HG03571 (cell line): ENCODE measurements around the gene FMNL3.
"Not testable (repeated sequence)": the region's sequence is repeated elsewhere in the genome, so short reads cannot be mapped to it uniquely, and the experiment has no call there.

ENCODE experiments used
- ATAC-seq: cut with Tn5 transposase; IDR thresholded peaks from one replicate; pipeline ENCODE4 v1.9.1; 2021; ENCODE audit not compliant: unreplicated experiment

Gene FMNL3

GRCh38 chr12:49605539-49605938, 101.7 kb downstream of the FMNL3 start, which contains the start of gene FAM186B:
Gene FAM186B (minus strand): TSS chr12:49605639. CDS start chr12:49605477, 162 bp downstream.
- ATAC-seq, result not testable (repeated sequence)

- no peak for ATAC-seq
Measured at GRCh38 chr12:49604856-49605255, 102.3 kb downstream of the FMNL3 start.

GRCh38 chr12:49603721-49604120, 103.5 kb downstream of the FMNL3 start:
- no peak for ATAC-seq

- ATAC-seq, result no peak
Measured at GRCh38 chr12:49599961-49600360, 107.2 kb downstream of the FMNL3 start.

GRCh38 chr12:49598527-49598926, 108.7 kb downstream of the FMNL3 start:
- no peak for ATAC-seq

GRCh38 chr12:49588721-49589516, 118.3 kb downstream of the FMNL3 start:
- ATAC-seq, result no peak

GRCh38 chr12:49588281-49588680, 118.9 kb downstream of the FMNL3 start:
- no peak for ATAC-seq

- no peak for ATAC-seq
Measured at GRCh38 chr12:49587174-49587908, 119.9 kb downstream of the FMNL3 start.
